HG02763 (cell line): ENCODE measurements around the gene ANO2.

ENCODE experiments used
- ATAC-seq: cut with Tn5 transposase; IDR thresholded peaks from one replicate; pipeline ENCODE4 v1.9.1; 2021; ENCODE audit warnings: mild to moderate bottlenecking, moderate library complexity; ENCODE audit not compliant: unreplicated experiment

The ANO2 gene

DNA sequence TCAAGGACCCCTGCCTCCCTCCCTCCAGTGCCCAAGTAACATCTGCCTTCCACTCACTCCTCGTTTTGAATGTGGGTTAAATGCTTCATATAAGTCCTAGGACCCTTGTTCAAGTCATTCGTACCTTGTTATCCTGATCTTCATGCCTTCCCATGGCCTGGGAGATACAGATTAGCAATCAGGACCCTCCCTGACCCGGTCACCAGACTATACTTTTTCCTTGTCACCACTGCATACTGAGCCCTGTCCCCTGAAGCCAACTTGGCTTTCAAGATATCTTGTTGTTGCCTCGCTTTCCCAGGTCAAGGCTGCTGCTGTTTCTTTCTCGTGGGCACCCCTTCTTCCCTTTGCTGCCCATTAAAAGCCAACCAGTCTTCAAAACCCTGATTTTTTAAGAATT, 208.5 kb downstream of the ANO2 start:
- no peak for ATAC-seq

DNA sequence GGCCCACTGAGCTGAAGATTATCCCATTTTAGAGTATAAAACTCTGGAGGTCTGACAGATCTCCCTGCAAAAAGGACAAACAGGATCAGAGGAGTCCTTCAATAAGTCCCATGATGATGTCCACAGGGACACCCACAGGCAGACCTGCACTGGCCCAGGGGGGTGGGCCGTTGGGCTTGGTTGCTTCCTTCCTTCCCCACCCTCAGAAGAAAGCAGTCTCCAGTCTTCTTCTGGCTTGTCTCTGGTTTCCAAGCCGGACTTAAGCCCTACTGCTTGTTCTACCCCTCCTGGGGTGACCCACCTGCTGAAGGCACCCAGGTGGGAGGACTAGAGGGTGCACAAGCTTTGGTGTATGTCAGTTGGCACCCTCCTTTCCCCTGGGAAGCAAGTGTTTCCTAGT, 209.0 kb downstream of the ANO2 start:
- no peak for ATAC-seq

DNA sequence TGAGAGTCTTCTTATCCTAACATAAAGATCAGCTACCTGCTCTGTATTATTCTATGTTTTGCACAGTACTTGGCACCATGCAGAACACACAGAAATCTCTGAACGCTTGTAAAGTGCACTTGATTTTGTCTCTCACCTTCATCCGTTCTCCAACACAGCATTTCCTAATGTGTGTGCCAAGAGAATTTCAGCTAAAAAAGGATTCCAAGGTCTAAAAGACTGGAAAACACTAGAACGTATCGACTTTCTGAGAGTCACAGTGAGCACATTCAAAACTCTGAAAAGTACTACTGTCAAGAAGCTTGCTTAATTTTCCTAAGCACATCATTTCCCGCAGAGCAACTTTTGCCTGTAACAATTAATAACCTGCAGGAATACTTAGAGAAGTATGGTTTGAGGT, 211.1 kb downstream of the ANO2 start:
- no peak for ATAC-seq

DNA sequence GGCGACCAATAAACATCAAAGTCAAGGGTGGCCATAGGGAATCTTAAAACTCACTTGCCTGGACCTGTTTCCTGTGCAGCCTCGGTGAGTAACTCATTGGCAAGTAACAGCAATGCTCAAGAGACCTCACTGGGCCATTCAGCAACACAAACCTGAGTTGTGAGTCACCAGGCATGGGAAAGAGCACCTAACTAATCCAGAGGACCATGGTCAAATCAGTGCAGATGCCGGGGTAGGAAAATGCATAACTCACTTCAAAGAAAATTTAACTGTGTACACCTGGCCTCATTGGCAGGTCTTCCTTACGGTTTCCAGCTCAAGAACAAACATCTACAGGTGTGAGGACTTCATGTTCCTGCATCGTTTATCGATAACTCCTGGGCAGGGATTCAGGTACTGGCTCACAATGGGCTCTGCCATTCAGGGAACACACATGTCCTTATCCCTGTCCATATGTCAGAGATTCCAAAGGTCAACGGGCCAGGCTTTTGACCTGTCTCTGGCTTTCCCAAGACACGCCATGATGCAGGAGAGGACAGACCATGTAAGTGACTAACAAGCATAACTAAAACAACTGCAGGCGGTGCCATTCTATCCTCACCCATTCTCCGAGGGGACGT, 211.8 kb downstream of the ANO2 start:
- ATAC-seq = no peak

DNA sequence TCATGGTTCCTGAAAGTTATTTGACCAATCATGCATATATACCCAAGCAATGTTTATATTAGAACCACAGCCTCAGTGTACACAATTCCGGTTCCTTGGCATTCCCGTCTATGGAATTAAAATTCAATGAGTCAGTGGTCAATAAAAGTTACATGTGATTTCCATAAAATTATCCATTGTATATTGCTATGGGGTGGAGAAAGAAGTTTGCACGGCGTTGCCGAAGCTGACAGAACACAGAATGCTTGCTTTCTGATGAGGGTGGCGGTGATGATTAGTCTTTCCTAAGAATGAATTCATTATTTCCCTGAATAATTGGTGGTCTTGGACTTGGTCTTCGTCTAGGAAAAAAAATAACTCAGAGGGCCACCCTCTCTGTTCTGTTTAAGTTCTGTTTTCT, 214.1 kb downstream of the ANO2 start:
- no peak for ATAC-seq

DNA sequence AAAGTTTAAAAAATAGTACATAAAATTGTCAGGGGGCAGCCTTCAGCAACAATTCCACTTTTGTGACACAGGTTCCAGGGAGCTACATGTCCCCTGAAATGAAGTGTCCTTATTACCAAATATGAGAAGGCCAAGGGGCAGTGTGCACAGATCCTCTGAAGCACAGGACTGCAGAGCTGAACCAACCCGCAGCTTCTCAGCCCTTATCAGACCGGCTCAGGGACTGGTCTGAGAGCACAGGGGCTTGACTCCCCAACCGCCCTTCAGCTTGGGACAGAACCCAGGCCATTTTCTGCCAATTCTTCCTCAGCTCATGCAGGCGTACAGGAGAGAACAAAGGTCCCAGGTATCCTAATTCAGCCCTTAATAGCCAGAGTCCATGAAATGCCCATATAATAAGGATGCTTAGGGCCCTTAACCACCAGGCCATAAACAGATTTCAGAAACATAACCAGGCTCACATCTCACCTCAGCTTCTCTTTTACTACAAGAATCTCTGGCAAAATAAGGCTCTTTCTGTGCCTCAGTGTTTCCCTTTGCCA, 221.3 kb downstream of the ANO2 start:
- no peak for ATAC-seq

DNA sequence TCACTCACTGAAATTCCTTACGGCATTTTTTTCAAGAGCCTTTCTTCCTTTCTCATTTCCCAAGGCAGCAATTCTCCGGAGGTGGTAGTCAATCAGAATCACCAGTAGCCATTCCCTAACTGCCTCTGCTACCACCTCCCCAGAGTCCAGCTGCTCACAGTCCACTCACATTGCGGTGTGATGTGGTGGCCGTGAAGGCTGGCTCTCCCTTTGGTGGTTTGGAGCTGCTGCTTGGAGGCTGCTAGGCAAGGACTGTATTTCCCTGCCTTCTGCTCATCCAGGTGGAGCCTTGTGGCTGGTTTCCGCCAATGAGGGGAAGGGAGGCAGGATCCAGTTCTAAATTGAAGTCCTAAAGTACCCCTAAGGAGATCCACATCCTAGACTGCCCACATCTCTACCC, 222.0 kb downstream of the ANO2 start:
- no peak for ATAC-seq

DNA sequence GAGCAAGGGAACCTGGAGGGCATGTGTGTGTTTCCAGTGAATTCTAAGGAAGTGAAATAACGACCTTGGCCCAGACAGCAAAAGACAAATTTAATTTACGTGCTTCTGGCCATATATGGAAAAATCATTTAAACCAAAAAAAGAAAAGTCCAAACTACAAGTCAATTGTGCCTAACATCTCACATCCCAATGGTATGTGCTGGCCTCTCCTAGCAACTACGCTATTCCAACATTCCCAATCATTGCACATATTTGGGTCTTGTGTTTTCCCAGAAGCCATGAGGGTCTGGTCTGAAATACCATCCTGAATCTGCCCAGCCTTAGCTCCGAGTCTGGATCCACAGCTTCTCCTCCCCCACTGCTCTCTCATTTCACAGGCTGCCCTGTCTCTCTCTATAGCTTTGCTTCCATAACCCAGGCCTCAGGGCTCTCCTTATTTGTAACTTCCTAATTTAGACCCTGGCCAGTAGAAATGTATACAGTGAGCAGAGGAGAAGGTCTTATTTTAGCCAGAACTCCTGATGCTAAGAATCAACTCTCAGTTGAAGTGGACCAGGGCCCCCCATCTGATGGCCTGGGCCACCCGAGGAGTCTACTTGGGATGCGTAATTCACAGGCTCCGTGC, 224.6 kb downstream of the ANO2 start:
- ATAC-seq = no peak

DNA sequence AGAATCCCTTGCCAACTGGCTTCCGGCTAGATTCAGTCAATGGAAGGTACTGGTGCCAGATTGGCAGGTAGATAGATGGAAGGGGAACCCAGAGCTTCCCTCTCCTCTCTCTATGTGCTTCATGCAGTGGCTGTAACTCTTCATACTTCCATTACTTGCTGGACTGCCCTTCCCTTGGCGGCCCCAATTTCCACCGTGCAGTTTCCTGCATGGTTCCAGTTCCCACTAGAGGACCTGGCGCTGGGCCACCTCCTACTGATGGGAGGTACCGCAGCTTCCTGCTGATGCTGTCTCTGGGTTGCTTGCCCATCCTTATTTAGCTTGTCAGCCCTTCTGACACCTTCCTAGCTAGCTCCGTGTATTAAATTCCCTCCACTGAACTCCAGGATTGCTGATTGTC, 226.4 kb downstream of the ANO2 start:
- no peak for ATAC-seq

DNA sequence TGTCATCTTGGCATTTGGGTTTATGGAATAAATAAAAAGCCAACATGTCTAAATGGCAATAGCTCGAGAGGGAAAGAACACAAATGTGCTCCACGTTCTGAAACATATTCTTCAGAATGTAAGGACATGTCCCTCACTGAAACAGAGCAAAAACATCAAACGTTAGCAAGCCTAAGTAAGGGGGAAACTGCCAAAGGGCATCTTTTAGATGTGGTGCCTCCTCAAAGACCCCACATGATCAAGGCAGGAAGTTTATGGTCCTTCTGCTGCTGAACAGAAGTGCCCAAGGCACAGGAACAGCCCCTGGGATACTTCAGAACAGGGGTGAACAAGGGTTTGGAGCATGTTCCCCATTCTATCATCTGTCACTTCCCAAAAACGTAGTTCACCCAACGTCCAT, 227.0 kb downstream of the ANO2 start:
- no peak for ATAC-seq

DNA sequence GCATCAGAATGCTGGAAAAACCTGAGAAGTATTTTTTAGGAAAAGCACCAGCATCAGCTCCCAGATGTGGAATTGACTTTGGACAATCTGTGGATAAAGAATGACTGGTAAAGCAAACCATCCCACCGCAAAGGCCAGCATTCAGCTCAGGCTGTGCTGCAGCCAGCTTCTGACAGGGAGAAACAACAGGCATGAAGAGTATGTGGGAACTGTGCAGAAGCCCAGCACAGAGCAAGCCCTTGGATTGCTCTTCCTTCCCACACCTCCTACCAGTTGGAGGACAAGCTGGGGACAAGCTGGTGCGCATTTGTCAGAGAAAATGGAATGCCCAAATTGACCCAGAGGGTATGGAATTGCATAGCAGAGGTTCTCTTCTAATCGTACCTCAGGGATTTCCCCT, 228.1 kb downstream of the ANO2 start:
- no peak for ATAC-seq

DNA sequence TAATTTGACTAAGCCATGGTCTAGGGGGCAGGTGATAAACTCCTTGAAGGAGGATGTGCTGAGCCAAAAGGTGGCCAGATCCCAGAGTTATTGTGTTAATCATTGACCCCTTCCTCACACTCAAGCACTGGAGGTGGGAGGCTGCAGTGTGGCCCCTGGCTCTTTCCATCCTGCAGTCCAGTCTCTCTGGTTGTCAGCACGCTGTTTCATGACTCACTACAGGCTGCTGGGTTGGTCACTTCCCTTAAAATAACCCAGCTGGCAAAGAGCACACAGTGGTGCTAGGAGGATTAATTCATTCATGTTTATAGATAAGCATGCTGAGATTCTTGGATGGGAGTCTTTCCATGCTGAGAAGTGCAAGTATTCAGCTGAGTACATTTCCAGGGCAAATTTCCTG, 228.9 kb downstream of the ANO2 start:
- no peak for ATAC-seq

DNA sequence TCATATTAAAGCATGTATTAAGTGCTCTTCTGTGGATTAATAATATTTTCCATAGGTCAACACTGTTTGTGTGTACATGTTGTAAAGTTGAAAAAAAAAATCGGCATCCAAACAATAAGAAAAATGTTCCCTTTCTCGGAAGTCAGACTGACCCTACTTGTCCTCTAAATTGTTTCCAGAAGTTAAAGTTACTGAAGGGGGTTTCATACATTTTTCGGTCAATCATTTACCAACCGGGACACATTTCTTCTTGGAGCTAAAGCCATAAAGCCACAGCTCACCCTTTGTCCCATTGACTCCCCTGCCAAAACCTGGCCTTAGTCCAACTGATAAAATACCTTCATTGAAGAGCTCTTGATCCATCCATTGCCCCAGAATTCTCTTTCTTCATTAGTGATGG, 230.0 kb downstream of the ANO2 start:
- ATAC-seq = no peak

DNA sequence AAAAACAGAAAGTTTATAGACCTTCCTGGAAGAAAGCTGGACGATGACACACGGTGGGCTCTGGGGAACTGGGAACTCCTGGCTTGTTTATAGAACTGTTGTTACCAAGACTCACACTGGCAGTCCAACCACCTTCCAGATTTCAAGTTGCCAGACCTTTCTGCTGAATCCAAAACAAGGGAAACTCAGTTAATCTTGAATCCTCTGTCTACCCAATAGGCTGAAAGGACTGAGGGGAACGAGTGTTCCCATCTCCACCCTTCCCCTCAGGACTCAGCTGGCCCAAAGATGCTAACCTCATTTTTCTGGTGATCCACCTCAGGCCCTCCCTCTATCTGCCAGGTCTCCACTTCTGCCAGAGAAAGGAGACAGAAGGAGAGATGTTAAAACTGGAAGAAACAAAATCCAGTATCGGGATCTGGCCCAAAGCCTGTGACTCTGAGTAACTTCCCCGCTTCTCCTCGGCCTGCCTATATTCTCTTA, 231.4 kb downstream of the ANO2 start:
- no peak for ATAC-seq

DNA sequence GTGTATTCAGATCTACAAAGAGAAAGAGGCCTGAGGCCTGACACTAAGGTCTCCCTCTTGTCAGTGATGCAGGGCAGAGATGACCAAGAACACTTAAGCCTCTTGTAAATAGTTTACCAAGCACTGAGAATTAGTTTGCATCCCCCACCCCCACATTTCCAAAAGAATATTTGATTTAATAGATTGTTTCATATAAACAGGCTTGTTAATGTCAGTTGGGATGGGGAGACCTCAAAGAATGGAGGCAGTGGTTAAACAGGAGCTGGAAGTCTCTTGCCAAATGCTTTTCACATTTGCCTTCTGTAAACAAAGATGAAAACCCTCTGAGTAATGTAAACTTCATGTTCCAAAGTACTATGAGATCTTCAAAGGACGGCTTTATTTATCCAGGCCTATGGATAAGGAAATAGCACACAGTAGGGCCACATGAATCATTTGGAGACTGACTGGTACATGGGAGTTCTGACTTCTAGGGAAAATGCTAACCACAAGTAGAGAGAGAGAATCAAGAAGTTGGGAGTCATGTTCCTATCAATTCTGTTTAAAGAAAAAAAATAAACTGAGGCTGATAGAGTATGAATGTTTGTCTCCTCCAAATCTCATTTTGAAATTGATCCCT, 234.7 kb downstream of the ANO2 start:
- ATAC-seq = no peak

DNA sequence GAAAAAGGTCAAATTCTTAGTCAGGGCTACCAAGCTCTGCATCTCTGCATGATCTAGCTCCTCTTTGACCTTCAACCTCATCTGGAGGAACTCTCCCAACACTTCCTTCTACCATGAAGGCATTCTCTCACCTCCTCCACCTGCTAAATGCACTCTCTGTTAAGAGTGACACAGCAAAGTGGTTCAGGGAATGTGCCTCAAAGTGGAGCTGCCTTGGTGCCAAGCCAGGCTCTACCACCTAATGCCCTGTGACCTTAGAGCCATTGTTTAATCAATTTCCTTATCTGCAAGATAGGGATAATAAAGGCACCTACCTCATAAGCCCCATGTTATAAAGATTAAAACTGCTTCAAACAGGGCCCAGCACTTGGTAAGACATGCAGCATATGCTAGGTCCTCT, 236.7 kb downstream of the ANO2 start:
- ATAC-seq = no peak

DNA sequence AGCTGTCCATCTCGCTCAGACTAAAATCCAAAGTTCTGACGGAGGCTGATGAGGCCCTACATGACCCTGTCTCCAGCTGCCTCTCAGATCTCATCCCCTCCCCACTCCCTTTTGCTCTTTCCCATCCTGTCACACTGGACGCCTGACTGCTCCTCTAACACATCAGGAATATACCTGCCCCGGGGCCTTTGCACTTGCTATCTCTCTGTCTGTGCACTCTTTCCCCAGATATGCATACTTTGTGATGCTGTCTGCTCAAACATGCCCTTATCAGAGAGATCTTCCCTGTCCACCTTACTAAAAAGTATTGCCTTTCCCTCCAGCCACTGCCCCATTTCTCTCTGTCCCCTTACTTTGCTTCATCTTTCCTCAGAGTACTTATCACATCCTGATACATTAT, 238.8 kb downstream of the ANO2 start:
- no peak for ATAC-seq

DNA sequence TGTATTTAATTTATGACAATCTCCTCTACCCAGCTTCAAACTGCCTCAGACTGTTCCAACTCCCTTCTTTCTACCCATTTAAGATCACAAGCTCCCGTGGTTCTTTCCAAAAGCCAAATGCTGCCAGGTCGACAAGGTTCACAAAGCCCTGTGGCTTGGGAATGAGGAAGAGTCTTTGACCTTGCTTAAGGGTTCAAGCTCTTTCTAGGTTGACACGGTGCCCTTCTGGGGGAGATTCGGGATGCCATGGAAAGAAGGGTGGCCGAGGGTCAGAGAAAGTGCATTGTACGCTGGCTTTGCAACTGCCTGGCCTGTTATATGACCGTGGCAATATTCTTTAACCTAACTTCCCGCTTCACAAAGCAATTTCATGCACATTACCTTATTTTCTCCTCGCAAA, 239.3 kb downstream of the ANO2 start:
- ATAC-seq = no peak

DNA sequence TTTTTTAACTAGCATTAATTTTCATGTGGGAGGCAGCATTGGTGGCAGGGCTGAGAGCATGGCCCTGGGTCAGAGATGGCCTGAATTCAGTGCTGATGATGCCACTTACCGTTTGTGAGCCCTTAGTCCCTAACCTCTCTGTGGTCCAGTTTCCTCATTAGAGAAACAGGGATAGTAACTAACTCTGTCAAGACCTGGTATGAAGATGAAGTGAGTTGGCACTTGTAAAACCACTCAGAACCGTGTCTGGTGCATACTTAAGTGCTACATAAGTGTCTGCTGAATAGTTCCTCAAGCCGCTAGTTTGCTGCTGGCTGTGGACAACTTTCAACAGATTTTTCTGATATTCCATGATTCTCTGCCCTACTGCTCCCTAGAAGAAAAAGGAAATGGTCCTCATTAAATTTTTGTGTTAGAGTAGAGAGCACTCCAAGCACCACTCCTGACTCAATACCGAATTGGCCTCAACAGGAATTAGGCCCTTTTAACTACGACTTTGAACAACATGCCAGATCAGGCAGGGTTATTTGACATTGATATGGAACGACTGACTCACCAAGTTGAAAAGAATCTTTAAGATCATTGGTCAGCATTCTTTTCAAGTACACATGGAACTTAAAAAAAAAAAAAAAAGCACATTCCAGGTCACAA, 250.2 kb downstream of the ANO2 start:
- no peak for ATAC-seq

DNA sequence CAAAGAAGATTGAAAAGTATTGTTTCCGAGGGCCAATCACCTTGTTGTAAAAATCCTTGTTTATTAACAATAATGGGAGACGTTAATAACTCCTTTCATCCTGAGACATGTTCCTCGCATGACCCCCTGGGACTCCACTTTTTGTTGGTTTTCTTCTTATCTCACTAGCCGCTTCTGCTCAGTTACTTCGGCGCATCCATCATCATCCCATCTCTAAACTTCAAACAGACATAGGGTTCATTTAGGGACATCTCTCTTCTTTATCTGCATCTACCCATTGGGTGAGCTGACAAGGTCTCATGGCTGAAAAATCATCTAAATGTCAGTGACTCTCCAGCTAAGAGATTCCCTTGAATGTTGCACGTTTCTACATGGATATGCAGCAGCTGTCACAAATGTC, 252.2 kb downstream of the ANO2 start:
- ATAC-seq = no peak

DNA sequence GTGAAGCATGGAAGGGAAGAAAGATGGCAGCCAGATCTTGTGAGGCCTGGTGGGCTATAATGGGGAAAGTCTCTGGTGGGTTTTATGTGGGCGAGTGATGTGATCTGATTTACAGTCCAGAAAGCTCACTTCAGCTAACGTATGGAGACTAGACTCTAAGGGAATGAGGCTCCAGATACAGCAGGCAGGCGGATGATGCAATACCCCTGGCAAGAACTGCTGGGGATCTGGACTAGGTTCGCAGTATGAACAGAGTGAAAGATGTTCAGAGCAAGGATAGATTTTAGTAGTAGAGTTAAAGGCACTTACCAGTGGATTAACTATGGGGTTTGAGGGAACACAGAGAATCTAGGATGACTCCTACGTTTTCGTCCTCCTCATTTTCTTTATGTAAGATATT, 253.1 kb downstream of the ANO2 start:
- ATAC-seq = no peak

DNA sequence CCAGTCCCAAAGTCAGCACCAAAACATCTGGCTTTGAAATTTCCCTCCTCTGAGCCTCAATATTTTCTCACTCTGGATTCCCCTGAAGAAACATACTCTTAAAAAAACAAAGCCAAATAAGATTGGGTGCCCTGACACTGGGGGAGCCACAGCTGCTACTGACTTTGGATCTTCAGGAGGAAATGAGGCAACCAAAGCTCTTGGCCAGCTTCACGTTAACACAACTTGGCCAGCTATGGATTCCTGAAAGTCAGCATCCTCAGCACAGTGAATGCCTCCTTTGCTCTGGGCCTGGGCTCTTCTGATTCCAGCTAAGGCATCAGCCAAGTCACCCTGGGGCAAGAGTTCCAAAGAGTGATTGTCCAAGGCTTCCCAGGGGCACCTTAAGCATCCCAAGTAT, 254.8 kb downstream of the ANO2 start:
- ATAC-seq = no peak
